HCT116 (cell line): ENCODE data around the gene AMOTL1.

Experiments used
- CTCF ChIP-seq, 3 experiments: fragments of 200-600 bp in 1 of 3; sonication (generic) in 1 of 3; IDR thresholded peaks in 2 of 3; conservative IDR thresholded peaks in 1 of 3; 2 replicates each; pipeline ENCODE4 v1.5.1; 2012 to 2017; ENCODE audit warnings: low read depth in 2 of 3, low read length in 2 of 3, antibody characterized with exemption in 1 of 3, borderline replicate concordance in 1 of 3, control low read depth in 1 of 3, mild to moderate bottlenecking in 1 of 3, mixed read lengths in 1 of 3, mixed run types in 1 of 3, moderate library complexity in 1 of 3; ENCODE audit not compliant: insufficient read depth in 1 of 3
- ELF1 ChIP-seq: IDR thresholded peaks from 2 replicates; pipeline ENCODE4 v1.6.1; 2012; ENCODE audit warnings: low read depth, borderline replicate concordance
- EZH2phosphoT487 ChIP-seq: fragments of 200-600 bp; IDR thresholded peaks from 2 replicates; pipeline ENCODE4 v1.6.1; 2018; ENCODE audit warnings: antibody characterized with exemption, borderline replicate concordance
- MAX ChIP-seq: IDR thresholded peaks from 2 replicates; pipeline ENCODE4 v1.6.1; 2012
- RAD21 ChIP-seq: IDR thresholded peaks from 2 replicates; pipeline ENCODE4 v1.6.1; 2012; ENCODE audit warnings: low read depth, mild to moderate bottlenecking
- YY1 ChIP-seq: IDR thresholded peaks from 2 replicates; pipeline ENCODE4 v1.6.1; 2011; ENCODE audit warnings: low read length, low read depth, moderate library complexity, mild to moderate bottlenecking; ENCODE audit not compliant: insufficient replicate concordance; ENCODE audit errors: extremely low read depth
- ZNF274 ChIP-seq: fragments of 200-500 bp; sonication (Bioruptor generic); IDR thresholded peaks from 2 replicates; pipeline ENCODE4 v1.6.1; 2014; ENCODE audit warnings: mild to moderate bottlenecking, low read depth, low read length, inconsistent platforms

GRCh38 chr11:94855666-94856065 lies 87.5 kb downstream of the AMOTL1 start:
- no peak for TF ChIP-seq EZH2phosphoT487
- TF ChIP-seq RAD21 = no peak
- no peak for TF ChIP-seq ELF1
- no peak for TF ChIP-seq MAX
- TF ChIP-seq CTCF (IDR thresholded peaks at IDR 0.05 in 2 of 3, conservative IDR thresholded peaks at IDR 0.05 in 1 of 3; ENCODE audit: borderline replicate concordance in 1 of 3, insufficient read depth in 1 of 3, low read depth in 2 of 3, low read length in 2 of 3) = no peak
- TF ChIP-seq YY1 = no peak
- TF ChIP-seq ZNF274 = no peak
